Body of pancreas (tissue), 4 donors: ENCODE data around the gene IL18RAP.

Experiments used
- CTCF ChIP-seq, 7 experiments: fragments of 450-650 bp in 4 of 7; fragments of 200-600 bp in 3 of 7; sonication (generic) in 3 of 7; IDR thresholded peaks; one replicate each; pipeline ENCODE4 v1.5.1; 2016 to 2019; ENCODE audit warnings: antibody characterized with exemption in 7 of 7
- POLR2A ChIP-seq, 3 donors: fragments of 450-650 bp; IDR thresholded peaks; one replicate each; pipeline ENCODE4 v1.6.1; 2016; ENCODE audit warnings: antibody characterized with exemption in 3 of 3, mild to moderate bottlenecking in 2 of 3

GRCh38 chr2:102386004-102386403 lies 37.0 kb upstream of the IL18RAP start:
- TF ChIP-seq CTCF (IDR thresholded peaks at IDR 0.05) (no peak), POLR2A (IDR thresholded peaks at IDR 0.05) (no peak)
